Activated CD4-positive, alpha-beta T cell treated with anti-CD3 and anti-CD28 coated beads, Interleukin-2, amount 50 U/mL, for 24 hours (primary cell): ENCODE data around the gene ABHD3.
"Not testable (repeated sequence)": the region's sequence is repeated elsewhere in the genome, so short reads cannot be mapped to it uniquely, and the experiment has no call there.

ENCODE experiments used
- DNase-seq, 2 donors: peaks; one replicate each; pipeline ENCODE4 v3.0.0-alpha.2; 2020; ENCODE audit warnings: low read depth in 1 of 2, low spot score in 1 of 2

Gene ABHD3, protein sequence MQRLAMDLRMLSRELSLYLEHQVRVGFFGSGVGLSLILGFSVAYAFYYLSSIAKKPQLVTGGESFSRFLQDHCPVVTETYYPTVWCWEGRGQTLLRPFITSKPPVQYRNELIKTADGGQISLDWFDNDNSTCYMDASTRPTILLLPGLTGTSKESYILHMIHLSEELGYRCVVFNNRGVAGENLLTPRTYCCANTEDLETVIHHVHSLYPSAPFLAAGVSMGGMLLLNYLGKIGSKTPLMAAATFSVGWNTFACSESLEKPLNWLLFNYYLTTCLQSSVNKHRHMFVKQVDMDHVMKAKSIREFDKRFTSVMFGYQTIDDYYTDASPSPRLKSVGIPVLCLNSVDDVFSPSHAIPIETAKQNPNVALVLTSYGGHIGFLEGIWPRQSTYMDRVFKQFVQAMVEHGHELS

GRCh38 chr18:21704603-21705364 is at the start of gene ABHD3:
TSS of gene ABHD3 (minus strand) at chr18:21704774. CDS start at chr18:21704665, 109 bp downstream.
- peak; percentile 70 to 84 for DNase-seq

GRCh38 chr18:21747764-21748693 is 43.5 kb upstream of the ABHD3 start:
- DNase-seq: no peak

DNA sequence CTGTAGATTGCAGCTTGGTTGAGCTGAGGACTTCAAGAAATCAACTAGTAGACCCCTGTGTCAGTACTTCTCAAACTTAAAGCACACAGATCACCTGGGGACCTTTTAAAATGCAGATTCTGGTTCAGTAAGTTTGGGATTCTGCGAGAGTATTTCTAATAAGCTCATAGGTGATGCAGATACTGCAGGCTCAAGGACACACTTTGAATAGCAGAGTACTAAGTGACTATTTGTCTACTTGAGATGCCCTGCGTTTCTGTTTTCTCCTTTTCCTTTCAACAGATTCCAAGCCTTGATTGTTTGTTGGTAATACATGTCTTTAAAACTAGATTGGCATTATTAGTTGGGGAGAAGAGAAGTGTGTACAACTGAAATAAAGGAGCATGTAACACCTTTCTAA is 42.7 kb upstream of the ABHD3 start:
- DNase-seq: no peak

DNA sequence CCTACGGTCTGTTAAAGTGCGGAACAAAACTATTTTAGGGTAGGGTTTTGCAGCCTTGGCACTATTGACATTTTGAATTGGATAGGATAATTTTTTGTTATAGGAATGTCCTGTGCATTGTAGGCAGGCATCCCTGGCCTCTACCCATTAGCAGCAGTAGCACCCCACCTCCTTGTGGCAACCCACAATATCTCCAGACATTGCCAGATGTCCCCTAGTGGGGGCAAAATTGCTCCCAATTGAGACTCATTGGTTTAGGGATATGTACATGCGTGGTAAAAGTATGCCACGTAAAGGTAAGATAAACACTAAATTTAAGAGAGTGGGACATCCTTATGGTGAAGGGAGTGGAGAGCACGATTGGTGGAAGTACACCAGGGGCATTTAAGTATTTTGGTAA is 40.7 kb upstream of the ABHD3 start:
- DNase-seq: no peak

- no peak for DNase-seq
These were observed 38.7 kb upstream of the ABHD3 start for GRCh38 chr18:21743166-21743832.

- no peak for DNase-seq
These were observed 37.7 kb upstream of the ABHD3 start for GRCh38 chr18:21742315-21742687.

DNA sequence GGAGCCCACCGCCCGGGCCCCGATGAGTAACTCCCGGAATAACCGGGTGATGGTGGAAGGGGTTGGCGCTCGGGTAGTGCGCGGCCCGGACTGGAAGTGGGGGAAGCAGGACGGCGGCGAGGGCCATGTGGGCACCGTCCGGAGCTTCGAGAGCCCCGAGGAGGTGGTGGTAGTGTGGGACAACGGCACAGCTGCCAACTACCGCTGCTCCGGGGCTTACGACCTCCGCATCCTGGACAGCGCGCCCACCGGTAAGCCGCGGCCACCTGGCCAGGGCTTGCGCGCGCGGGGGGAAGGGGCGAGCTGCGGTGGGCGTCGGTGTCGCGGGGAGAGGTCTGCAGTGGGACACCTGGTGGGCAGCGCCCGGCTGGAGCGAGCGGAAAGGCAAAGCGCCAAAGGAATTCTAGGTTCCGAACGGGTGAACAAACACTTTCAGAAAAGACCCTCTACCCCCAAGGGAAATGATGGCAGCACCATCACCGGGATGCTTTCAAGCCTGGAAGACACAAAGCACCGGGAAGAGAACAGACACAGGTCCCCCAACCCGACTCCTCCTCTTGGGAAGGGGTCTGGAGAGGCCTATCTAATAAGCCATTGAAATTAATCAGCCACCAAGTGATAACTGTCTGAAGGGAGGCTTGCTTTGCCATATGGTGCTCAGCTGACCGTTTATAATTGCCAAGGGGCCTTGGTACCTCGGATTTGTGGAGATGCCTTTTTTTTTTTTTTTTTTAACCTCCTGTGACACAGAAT is 37.2 kb upstream of the ABHD3 start:
- DNase-seq: peak in 1 of 2 donors; percentile 15

DNA sequence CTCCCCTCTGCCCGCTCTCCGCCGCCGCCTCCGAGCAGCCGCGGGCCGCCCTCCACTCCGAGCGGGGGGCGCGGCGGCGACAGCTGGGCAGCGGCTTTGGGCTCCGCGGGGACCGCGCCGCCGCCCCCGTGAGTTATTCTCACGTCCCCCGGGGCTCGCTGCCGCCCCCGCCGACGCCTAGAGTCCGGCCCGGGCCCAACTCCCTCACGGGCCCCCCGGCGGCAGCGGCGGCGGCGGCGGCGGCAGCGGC is 36.7 kb upstream of the ABHD3 start:
- DNase-seq: no peak

DNA sequence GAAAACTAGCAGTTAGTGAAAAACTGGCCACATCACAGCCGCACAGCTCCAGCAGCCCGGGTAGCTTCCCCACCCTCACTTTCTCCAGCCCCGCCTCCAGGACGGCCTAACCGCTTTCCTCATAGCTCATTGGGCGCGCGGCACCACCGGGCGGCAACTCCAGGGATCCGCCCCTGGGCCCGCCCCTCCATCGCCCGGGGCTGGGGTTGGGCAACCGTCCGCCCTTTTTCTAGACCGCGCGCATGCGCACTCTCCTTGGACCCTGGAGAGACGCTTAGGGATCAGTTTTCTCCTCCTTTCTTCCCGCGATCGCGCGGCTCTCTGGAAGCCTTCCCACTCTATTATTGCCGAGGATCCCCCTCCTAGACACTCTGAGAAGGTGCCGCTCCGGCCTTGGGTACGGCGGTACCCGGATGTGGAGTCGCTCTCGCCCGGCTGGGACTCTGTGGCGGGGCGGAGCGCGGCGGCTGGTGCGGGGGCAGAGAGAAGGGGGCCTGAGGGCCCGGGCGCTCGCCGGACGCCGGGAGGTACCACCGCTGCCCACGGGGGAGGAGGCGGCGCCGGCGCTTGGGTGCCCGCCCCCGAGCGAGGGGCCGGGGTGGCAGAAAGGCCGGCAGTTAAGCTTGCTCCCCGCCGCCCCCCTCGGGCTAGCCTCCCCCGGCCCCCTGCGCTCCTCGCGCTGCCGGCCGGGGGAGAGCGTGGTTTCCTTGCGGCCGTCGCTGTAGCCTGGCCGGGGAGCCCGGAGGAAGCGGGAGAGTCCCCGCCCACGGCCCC is 36.2 kb upstream of the ABHD3 start, which contains the start of gene MIB1:
Gene MIB1, plus strand, starts transcription at position 255 of the 774 bp plus-strand sequence. CDS start 792 bp downstream, outside the sequence.
- DNase-seq: peak; percentile 95 to 98

- DNase-seq: no peak
These were observed 35.3 kb upstream of the ABHD3 start for GRCh38 chr18:21739604-21740537.

DNA sequence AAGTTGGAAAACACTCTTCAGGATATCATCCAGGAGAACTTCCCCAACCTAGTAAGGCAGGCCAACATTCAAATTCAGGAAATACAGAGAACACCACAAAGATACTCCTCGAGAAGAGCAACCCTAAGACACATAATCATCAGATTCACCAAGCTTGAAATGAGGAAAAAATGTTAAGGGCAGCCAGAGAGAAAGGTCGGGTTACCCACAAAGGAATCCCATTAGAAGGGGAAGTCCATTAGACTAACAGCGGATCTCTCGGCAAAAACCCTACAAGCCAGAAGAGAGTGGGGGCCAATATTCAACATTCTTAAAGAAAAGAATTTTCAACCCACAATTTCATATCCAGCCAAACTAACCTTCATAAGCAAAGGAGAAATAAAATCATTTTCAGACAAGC is 32.4 kb upstream of the ABHD3 start:
- not testable (repeated sequence) for DNase-seq

GRCh38 chr18:21735452-21736015 is 31.0 kb upstream of the ABHD3 start:
- DNase-seq: peak in 1 of 2 donors; percentile 15

GRCh38 chr18:21733011-21733410 is 28.4 kb upstream of the ABHD3 start:
- no peak for DNase-seq

- no peak for DNase-seq
These were observed 23.1 kb upstream of the ABHD3 start for GRCh38 chr18:21727702-21728101.

DNA sequence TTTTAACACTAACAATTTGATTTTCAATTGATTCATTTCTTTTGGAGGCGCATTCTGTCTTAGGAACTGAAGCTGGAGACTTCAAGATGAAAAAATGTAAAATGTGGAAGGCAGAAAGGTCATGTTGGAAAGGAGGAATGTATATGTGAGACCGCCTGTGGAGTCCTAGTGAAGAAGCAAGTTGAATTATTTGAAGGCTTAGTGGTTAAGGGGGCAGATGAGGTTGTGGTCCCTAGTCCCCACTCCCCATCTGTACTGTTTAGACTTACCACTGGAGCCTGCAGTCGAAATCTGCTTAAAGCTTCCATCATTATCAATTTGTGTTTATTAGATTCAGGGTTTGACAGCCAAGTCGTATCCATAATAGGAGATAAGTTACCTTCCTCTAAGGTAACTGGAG is 20.6 kb upstream of the ABHD3 start:
- no peak for DNase-seq

GRCh38 chr18:21722687-21723086 is 18.1 kb upstream of the ABHD3 start:
- no peak for DNase-seq

- no peak for DNase-seq
These were observed 9.9 kb upstream of the ABHD3 start for GRCh38 chr18:21714474-21714873.

DNA sequence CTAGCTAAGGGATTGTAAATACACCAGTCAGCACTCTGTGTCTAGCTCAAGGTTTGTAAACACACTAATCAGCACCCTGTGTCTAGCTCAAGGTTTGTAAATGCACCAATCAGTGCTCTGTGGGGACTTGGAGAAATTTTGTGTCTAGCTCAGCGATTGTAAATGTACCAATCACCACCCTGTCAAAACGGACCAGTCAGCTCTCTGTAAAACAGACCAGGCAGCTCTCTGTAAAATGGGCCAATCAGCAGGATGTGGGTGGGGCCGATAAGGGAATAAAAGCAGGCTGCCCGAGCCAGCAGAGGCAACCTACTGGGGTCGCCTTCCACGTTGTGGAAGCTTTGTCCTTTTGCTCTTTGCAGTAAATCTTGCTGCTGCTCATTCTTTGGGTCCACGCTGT is 2.6 kb upstream of the ABHD3 start:
- not testable (repeated sequence) for DNase-seq
